Measurements from ENCODE around the gene LCP2. TPM values are rescaled to one million over a fixed set of nuclear protein-coding genes. Genes with fewer than 3 reads are reported as not detected.

LCP2 gene
- total and polyA plus RNA-seq, 2 donors (not counting 3 experiments of a cell fraction or from before 2014, with no cell fraction given): not detected

GRCh38 chr5:170226129-170226615 lies 71.4 kb downstream of the LCP2 start:
- Histone ChIP-seq H3K4me1 (ENCODE audit: control insufficient read depth, extremely low read depth, insufficient read depth, low read length) (peaks cover 38% of the 10 kb centered on the region), H3K4me2 (ENCODE audit: insufficient read depth, low read length) (no peak overlapping the region), H3K4me3 (replicated peaks in 1 of 3; ENCODE audit: insufficient read depth in 1 of 3, low read depth in 1 of 3, low read length in 3 of 3) (no peak overlapping the region), H4K20me1 (replicated peaks; ENCODE audit: control insufficient read depth, extremely low read depth, insufficient read depth, low read length) (no peaks in the 10 kb centered on the region), H3K9me1 (replicated peaks; ENCODE audit: control insufficient read depth, extremely low read depth, insufficient read depth, low read length) (no peaks in the 10 kb centered on the region), H3K27ac (ENCODE audit: insufficient read depth, low read depth, low read length) (no peak overlapping the region), H3K27me3 (ENCODE audit: control insufficient read depth in 2 of 2, insufficient read depth in 2 of 2, low read length in 2 of 2) (peaks cover 0 to 3% of the 10 kb centered on the region in 2 experiments), H3K9me3 (replicated peaks; ENCODE audit: control insufficient read depth, insufficient read depth, low read length) (no peaks in the 10 kb centered on the region), H3K9ac (replicated peaks; ENCODE audit: extremely low read depth, insufficient read depth, low read length) (no peak overlapping the region), H2AFZ (ENCODE audit: low read depth, low read length) (peak overlapping the region; percentile 64), H3K79me2 (ENCODE audit: control insufficient read depth, insufficient read depth, low read length) (no peaks in the 10 kb centered on the region), H3K36me3 (ENCODE audit: control insufficient read depth in 2 of 2, extremely low read depth in 1 of 2, insufficient read depth in 2 of 2, low read length in 2 of 2) (no peaks in the 10 kb centered on the region)
- CTCF ChIA-PET: interaction anchor here (0.5 to 6.9 kb wide), 45 partner anchors 9 to 413 kb away, joined by 3 to 140 read pairs (median 5); partner anchors contain the start of gene INSYN2B
- POLR2A ChIA-PET: no interaction called here
- dilution Hi-C loops (cut with MboI; ENCODE audit: extremely low pct_ligation_motif_present, low sequenced_read_pairs) (no loop called here), intact Hi-C loops (cut with micrococcal nuclease) (loop anchor here (1.0 to 10.0 kb wide), 4 partner anchors 194 to 407 kb away; no protein-coding TSS in a partner anchor)
- DNase-seq (ENCODE audit: low read depth, low spot score) (no peak), FAIRE-seq (no peak)
- no TSS peak for BruUV-seq (replicated peaks)
- no peak for TF ChIP-seq GATA2 (IDR thresholded peaks at IDR 0.05; ENCODE audit: insufficient read depth, insufficient read length, low read depth, low read length)
- no peak for TF ChIP-seq POLR2A (IDR thresholded peaks at IDR 0.05; ENCODE audit: low read depth, low read length)
- TF ChIP-seq POLR2AphosphoS5 (IDR thresholded peaks at IDR 0.05; ENCODE audit: insufficient read depth, low read depth, low read length): no peak
- no peak for TF ChIP-seq MYC (IDR thresholded peaks at IDR 0.05; ENCODE audit: low read depth, low read length)
- TF ChIP-seq CTCF (IDR thresholded peaks at IDR 0.05; ENCODE audit: extremely low read depth in 1 of 2, insufficient read depth in 1 of 2, low read depth in 1 of 2, low read length in 2 of 2): no peak
- TF ChIP-seq MAX (IDR thresholded peaks at IDR 0.05; ENCODE audit: insufficient read depth, insufficient read length): no peak
- TF ChIP-seq EZH2 (IDR thresholded peaks at IDR 0.05; ENCODE audit: borderline replicate concordance, low read depth, low read length, severe bottlenecking): no peak
- TF ChIP-seq JUN (IDR thresholded peaks at IDR 0.05; ENCODE audit: borderline replicate concordance, insufficient read depth, insufficient read length, low read depth): no peak
- no peak for TF ChIP-seq FOS (IDR thresholded peaks at IDR 0.05; ENCODE audit: borderline replicate concordance, insufficient read depth, low read length)

Data from endothelial cell of umbilical vein (primary cell).